SK-N-MC (cell line): ENCODE measurements around the gene MLX.

Experiments
- EZH2 ChIP-seq: fragments of 200-600 bp; sonication (generic); IDR thresholded peaks from one replicate; pipeline ENCODE4 v1.6.1; 2017; ENCODE audit warnings: antibody characterized with exemption
- FOXP2 ChIP-seq: optimal IDR thresholded peaks from 2 replicates; pipeline ENCODE3; 2011; ENCODE audit warnings: mild to moderate bottlenecking, moderate library complexity; ENCODE audit not compliant: insufficient read depth; ENCODE audit errors: extremely low read length, control extremely low read depth
- POLR2AphosphoS5 ChIP-seq: IDR thresholded peaks from 2 replicates; pipeline ENCODE4 v1.6.1; 2012; ENCODE audit warnings: mild to moderate bottlenecking, low read depth, low read length, borderline replicate concordance

DNA sequence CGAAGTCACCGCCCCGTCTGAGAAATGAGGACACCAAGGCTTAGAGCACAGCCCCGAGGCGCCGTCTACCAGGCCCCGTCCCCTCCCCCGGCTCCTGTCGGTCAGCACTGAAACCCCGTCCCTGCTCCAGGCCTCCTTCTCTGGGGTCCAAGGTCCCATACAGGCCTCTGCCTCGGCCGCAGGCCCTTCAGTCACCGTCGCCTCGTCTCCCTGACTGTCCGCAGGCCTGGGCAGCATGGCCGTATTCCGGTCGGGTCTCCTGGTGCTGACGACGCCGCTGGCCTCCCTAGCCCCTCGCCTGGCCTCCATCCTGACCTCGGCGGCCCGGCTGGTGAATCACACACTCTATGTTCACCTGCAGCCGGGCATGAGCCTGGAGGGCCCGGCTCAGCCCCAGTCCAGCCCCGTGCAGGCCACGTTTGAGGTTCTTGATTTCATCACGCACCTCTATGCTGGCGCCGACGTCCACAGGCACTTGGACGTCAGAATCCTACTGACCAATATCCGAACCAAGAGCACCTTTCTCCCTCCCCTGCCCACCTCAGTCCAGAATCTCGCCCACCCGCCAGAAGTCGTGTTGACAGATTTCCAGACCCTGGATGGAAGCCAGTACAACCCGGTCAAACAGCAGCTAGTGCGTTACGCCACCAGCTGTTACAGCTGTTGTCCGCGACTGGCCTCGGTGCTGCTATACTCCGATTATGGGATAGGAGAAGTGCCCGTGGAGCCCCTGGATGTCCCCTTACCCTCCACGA lies 4.3 kb upstream of the MLX start:
- TF ChIP-seq EZH2 (no peak), POLR2AphosphoS5 (no peak; the same call in 1 of the 2 replicates), FOXP2 (no peak)
